SK-N-SH treated with all-trans-retinoic acid at 6 μM for 48 hours (cell line): ENCODE results near the gene TRIM8.

Source experiments
- CSDC2 ChIP-seq: fragments of 250-450 bp; sonication (Bioruptor Pico); IDR thresholded peaks from 2 replicates; pipeline ENCODE4 v1.5.0; 2020; ENCODE audit warnings: mild to moderate bottlenecking, moderate library complexity
- ZC3H10 ChIP-seq: fragments of 250-450 bp; sonication (Bioruptor Pico); IDR thresholded peaks from 2 replicates; pipeline ENCODE4 v1.5.1; 2021; ENCODE audit warnings: mild to moderate bottlenecking, moderate library complexity
- TF ChIP-seq, protein P1 (sequence below): fragments of 250-450 bp; sonication (Bioruptor Pico); IDR thresholded peaks from 2 replicates; pipeline ENCODE4 v1.8.0; 2020; ENCODE audit warnings: mild to moderate bottlenecking, moderate library complexity, borderline replicate concordance
- TF ChIP-seq, protein P2 (sequence below): fragments of 250-450 bp; sonication (Bioruptor Pico); IDR thresholded peaks from 2 replicates; pipeline ENCODE4 v1.8.0; 2021; ENCODE audit warnings: low read depth, mild to moderate bottlenecking, moderate library complexity, borderline replicate concordance

DNA sequence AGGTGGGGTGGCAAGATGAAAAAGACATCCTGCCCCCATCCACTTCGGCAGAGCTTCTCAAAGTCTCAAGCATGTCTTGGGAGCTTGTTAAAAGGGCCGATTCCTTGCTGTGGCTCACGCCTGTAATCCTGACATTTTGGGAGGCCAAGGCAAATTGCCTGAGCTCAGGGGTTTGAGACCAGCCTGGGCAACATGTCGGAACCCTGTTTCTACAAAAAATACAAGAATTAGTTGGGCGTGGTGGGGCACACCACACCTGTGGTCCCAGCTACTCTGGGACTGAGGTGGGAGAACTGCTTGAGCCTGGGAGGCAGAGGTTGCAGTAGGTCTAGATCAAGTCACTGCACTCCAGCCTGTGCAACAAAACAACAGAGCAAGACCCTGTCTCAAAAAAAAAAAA lies 14.5 kb downstream of the TRIM8 start:
- TF ChIP-seq CSDC2 (CRISPR knock-in tag) = no peak
- TF ChIP-seq, protein P1, sequence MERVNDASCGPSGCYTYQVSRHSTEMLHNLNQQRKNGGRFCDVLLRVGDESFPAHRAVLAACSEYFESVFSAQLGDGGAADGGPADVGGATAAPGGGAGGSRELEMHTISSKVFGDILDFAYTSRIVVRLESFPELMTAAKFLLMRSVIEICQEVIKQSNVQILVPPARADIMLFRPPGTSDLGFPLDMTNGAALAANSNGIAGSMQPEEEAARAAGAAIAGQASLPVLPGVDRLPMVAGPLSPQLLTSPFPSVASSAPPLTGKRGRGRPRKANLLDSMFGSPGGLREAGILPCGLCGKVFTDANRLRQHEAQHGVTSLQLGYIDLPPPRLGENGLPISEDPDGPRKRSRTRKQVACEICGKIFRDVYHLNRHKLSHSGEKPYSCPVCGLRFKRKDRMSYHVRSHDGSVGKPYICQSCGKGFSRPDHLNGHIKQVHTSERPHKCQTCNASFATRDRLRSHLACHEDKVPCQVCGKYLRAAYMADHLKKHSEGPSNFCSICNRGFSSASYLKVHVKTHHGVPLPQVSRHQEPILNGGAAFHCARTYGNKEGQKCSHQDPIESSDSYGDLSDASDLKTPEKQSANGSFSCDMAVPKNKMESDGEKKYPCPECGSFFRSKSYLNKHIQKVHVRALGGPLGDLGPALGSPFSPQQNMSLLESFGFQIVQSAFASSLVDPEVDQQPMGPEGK = no peak
- TF ChIP-seq, protein P2, sequence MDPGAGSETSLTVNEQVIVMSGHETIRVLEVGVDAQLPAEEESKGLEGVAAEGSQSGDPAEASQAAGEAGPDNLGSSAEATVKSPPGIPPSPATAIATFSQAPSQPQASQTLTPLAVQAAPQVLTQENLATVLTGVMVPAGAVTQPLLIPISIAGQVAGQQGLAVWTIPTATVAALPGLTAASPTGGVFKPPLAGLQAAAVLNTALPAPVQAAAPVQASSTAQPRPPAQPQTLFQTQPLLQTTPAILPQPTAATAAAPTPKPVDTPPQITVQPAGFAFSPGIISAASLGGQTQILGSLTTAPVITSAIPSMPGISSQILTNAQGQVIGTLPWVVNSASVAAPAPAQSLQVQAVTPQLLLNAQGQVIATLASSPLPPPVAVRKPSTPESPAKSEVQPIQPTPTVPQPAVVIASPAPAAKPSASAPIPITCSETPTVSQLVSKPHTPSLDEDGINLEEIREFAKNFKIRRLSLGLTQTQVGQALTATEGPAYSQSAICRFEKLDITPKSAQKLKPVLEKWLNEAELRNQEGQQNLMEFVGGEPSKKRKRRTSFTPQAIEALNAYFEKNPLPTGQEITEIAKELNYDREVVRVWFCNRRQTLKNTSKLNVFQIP (CRISPR knock-in tag) = no peak
- no peak for TF ChIP-seq ZC3H10 (CRISPR knock-in tag)
